Naive thymus-derived CD4-positive, alpha-beta T cell (primary cell): ENCODE measurements around the gene DYNC2I2. TPM values are rescaled to one million over a fixed set of nuclear protein-coding genes. Genes with fewer than 3 reads are reported as not detected.

Source experiments
- ATAC-seq: fragments of 150-1000 bp; cut with Tn5 transposase; 2 replicates; pipeline ENCODE4 v1.10.0; 2021; ENCODE audit warnings: mild to moderate bottlenecking, moderate library complexity
- CTCF ChIA-PET: fragments of 350-600 bp; sonication (Branson Sonifier 250); formaldehyde crosslinking; loops from one replicate; lab custom pipeline; 2021; ENCODE audit warnings: antibody characterized with exemption; lab: Charles Lee
- POLR2A ChIA-PET: fragments of 350-600 bp; sonication (Branson Sonifier 250); formaldehyde crosslinking; loops from one replicate; lab custom pipeline; 2021; ENCODE audit warnings: antibody characterized with exemption, inconsistent platforms; lab: Charles Lee
- DNase-seq, 9 donors: peaks; one replicate each; pipeline versions ENCODE4 v3.0.0 to v3.0.0-alpha.2; 2020 to 2022; ENCODE audit warnings: mixed read lengths in 1 of 9
- H3K27ac ChIP-seq: one replicate; pipeline ENCODE4 v1.7.0; 2013; ENCODE audit warnings: mild to moderate bottlenecking, low read depth, low read length, moderate library complexity
- H3K27me3 ChIP-seq, 2 donors: one replicate each; pipeline ENCODE4 v1.7.0; 2013; ENCODE audit warnings: low read length in 2 of 2, mild to moderate bottlenecking in 2 of 2, moderate library complexity in 2 of 2; ENCODE audit not compliant: control insufficient read depth in 2 of 2, insufficient read depth in 2 of 2
- H3K36me3 ChIP-seq, 3 experiments: 1 replicate in 2 of 3; 2 replicates in 1 of 3; pipeline ENCODE4 v1.7.0; 2013; ENCODE audit warnings: low read length in 3 of 3, mild to moderate bottlenecking in 3 of 3, moderate library complexity in 1 of 3; ENCODE audit not compliant: insufficient read depth in 3 of 3, control insufficient read depth in 2 of 3
- H3K4me1 ChIP-seq, 2 donors: one replicate each; pipeline ENCODE4 v1.7.0; 2013; ENCODE audit warnings: low read length in 2 of 2, mild to moderate bottlenecking in 2 of 2, moderate library complexity in 1 of 2; ENCODE audit not compliant: control insufficient read depth in 2 of 2, insufficient read depth in 2 of 2
- H3K4me3 ChIP-seq: 2 replicates; pipeline ENCODE4 v1.7.0; 2013; ENCODE audit warnings: mild to moderate bottlenecking, low read length
- H3K9me3 ChIP-seq, 3 experiments: 1 replicate in 2 of 3; 2 replicates in 1 of 3; pipeline ENCODE4 v1.7.0; 2013; ENCODE audit warnings: low read length in 3 of 3; ENCODE audit not compliant: control insufficient read depth in 2 of 3
- H3K27ac Mint-ChIP-seq, 9 donors: one replicate each; pipeline ENCODE4 v1.8.0; 2020 to 2022; ENCODE audit warnings: mixed read lengths in 9 of 9, mild to moderate bottlenecking in 8 of 9, moderate library complexity in 5 of 9, inconsistent platforms in 2 of 9
- H3K27me3 Mint-ChIP-seq, 5 donors: one replicate each; pipeline ENCODE4 v1.8.0; 2021 to 2022; ENCODE audit warnings: mixed read lengths in 5 of 5, mild to moderate bottlenecking in 1 of 5
- H3K36me3 Mint-ChIP-seq, 5 donors: one replicate each; pipeline ENCODE4 v1.8.0; 2020 to 2022; ENCODE audit warnings: mixed read lengths in 5 of 5, mild to moderate bottlenecking in 3 of 5, inconsistent platforms in 1 of 5
- H3K4me1 Mint-ChIP-seq, 7 donors: one replicate each; pipeline ENCODE4 v1.8.0; 2020 to 2022; ENCODE audit warnings: mixed read lengths in 7 of 7, mild to moderate bottlenecking in 3 of 7, inconsistent platforms in 1 of 7
- H3K4me3 Mint-ChIP-seq, 10 donors: one replicate each; pipeline ENCODE4 v1.8.0; 2020 to 2022; ENCODE audit warnings: mild to moderate bottlenecking in 10 of 10, mixed read lengths in 10 of 10, moderate library complexity in 6 of 10, inconsistent platforms in 2 of 10
- H3K9me3 Mint-ChIP-seq, 11 donors: one replicate each; pipeline ENCODE4 v1.8.0; 2020 to 2022; ENCODE audit warnings: mixed read lengths in 11 of 11, mild to moderate bottlenecking in 4 of 11, inconsistent platforms in 1 of 11, moderate library complexity in 1 of 11
- intact Hi-C, 2 donors: fragments of 100-400 bp; cut with micrococcal nuclease; formaldehyde crosslinking; loops; one replicate each; pipeline ENCODE4 v1.15.1; 2023
- polyA plus RNA-seq, 2 donors: library from polyadenylated mRNA; unstranded; fragments of 300-500 nt; fragmentation: Illumina TruSeq; gene quantifications; one replicate each; pipeline ENCODE4 v1.2.3, GENCODE V29; 2021
- total RNA-seq, 6 experiments: library from RNA in 5 of 6; stranded (reverse) in 5 of 6; gene quantifications; 1 replicate in 5 of 6; 2 replicates in 1 of 6; pipeline ENCODE4 v1.2.3 and lab custom pipeline; 2021 to 2026

DYNC2I2 gene
- total and polyA plus RNA-seq, 7 experiments from 2014 or later: 1.4 to 41.7 (median 3.7) TPM

GRCh38 chr9:128619127-128619526 lies 37.5 kb downstream of the DYNC2I2 start:
- Mint-ChIP-seq H3K9me3 (no peaks in the 10 kb centered on the region), H3K36me3 (peaks cover 0 to 53% (median 19%) of the 10 kb centered on the region in 5 donors), H3K4me3 (no peak overlapping the region), H3K4me1 (no peaks in the 10 kb centered on the region), H3K27ac (peak overlapping the region in 2 of 9 donors; percentile 44 to 76), H3K27me3 (no peaks in the 10 kb centered on the region)
- no peak for ATAC-seq
- Histone ChIP-seq H3K27ac (no peak overlapping the region), H3K36me3 (peaks cover 25 to 83% (median 47%) of the 10 kb centered on the region in 3 experiments), H3K4me3 (no peak overlapping the region), H3K4me1 (no peaks in the 10 kb centered on the region), H3K27me3 (no peaks in the 10 kb centered on the region), H3K9me3 (no peaks in the 10 kb centered on the region)
- DNase-seq: no peak
- ChIA-PET CTCF (no interaction called here), POLR2A (no interaction called here)
- intact Hi-C loops: no loop called here

DNA sequence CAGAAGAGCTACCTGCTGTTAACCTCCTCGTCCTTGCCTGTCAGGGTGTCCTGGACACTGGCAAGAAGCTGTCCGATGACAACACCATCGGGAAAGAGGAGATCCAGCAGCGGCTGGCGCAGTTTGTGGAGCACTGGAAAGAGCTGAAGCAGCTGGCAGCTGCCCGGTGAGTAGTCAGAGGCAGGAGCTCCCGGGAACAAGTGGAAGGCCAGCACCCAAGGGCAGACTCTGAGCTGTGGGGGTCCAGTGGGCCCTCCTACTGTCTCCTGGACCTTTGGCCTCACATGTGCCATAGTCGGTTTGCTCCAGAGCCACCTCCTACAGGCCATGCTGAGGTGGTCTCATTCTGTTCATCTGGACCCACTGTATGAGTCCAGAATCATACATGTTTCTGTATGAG lies 38.7 kb downstream of the DYNC2I2 start:
- Histone ChIP-seq H3K36me3 (peaks cover 30 to 92% (median 56%) of the 10 kb centered on the region in 3 experiments), H3K4me1 (no peaks in the 10 kb centered on the region), H3K9me3 (no peaks in the 10 kb centered on the region), H3K4me3 (no peak overlapping the region), H3K27me3 (no peaks in the 10 kb centered on the region), H3K27ac (no peak overlapping the region)
- H3K9me3 Mint-ChIP-seq: no peaks in the 10 kb centered on the region
- no peak for ATAC-seq
- ChIA-PET POLR2A (no interaction called here), CTCF (no interaction called here)
- peaks cover 0 to 61% (median 19%) of the 10 kb centered on the region in 5 donors for H3K36me3 Mint-ChIP-seq
- H3K27me3 Mint-ChIP-seq: no peaks in the 10 kb centered on the region
- H3K4me3 Mint-ChIP-seq: no peak overlapping the region
- H3K4me1 Mint-ChIP-seq: no peaks in the 10 kb centered on the region
- intact Hi-C loops: no loop called here
- no peak overlapping the region for H3K27ac Mint-ChIP-seq
- no peak for DNase-seq

DNA sequence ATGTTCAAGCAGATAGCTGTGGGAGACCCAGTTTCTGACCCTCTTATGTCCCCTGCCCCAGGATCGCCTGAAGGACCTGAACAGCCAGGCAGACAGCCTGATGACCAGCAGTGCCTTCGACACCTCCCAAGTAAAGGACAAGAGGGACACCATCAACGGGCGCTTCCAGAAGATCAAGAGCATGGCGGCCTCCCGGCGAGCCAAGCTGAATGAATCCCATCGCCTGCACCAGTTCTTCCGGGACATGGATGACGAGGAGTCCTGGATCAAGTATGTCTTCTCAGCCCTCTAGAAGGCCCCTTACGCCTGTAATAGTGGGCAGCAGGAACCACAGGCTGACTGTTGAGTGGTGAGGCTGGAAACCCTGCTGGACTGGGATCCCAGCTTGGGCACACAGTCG lies 41.1 kb downstream of the DYNC2I2 start:
- intact Hi-C loops: no loop called here
- POLR2A ChIA-PET: no interaction called here
- Histone ChIP-seq H3K27me3 (no peaks in the 10 kb centered on the region), H3K9me3 (no peaks in the 10 kb centered on the region), H3K4me3 (no peak overlapping the region), H3K27ac (no peak overlapping the region), H3K4me1 (no peaks in the 10 kb centered on the region), H3K36me3 (peaks cover 41 to 97% (median 80%) of the 10 kb centered on the region in 3 experiments)
- no peak for DNase-seq
- Mint-ChIP-seq H3K4me1 (no peaks in the 10 kb centered on the region), H3K36me3 (peaks cover 10 to 65% (median 22%) of the 10 kb centered on the region in 5 donors), H3K9me3 (no peaks in the 10 kb centered on the region), H3K4me3 (no peak overlapping the region), H3K27ac (no peak overlapping the region), H3K27me3 (no peaks in the 10 kb centered on the region)
- CTCF ChIA-PET: no interaction called here
- ATAC-seq: no peak

DNA sequence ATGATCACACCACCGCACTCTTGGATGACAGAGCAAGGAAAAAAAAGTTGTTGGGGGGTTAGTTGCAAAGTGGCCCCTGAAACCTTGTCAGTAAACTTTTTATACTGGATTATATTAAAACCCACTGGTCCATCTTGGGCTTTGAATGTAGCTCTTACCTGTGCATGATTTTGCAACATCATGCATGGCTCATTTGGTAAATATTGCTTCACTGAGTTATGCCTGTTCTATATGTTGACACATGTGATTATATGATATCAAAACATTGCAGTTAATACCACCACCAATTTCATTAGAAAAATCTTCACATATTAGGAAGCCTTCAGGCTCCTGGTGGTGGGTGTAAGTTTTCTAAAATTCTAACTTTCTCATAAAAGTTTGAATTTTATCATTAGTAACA lies 41.9 kb downstream of the DYNC2I2 start:
- Mint-ChIP-seq H3K27me3 (no peaks in the 10 kb centered on the region), H3K4me3 (no peak overlapping the region), H3K9me3 (no peaks in the 10 kb centered on the region), H3K27ac (no peak overlapping the region), H3K36me3 (peaks cover 14 to 67% (median 30%) of the 10 kb centered on the region in 5 donors), H3K4me1 (no peaks in the 10 kb centered on the region)
- peaks cover 48 to 98% (median 85%) of the 10 kb centered on the region in 3 experiments for H3K36me3 ChIP-seq
- no peaks in the 10 kb centered on the region for H3K4me1 ChIP-seq
- ATAC-seq (no peak), DNase-seq (no peak)
- intact Hi-C loops: no loop called here
- no peaks in the 10 kb centered on the region for H3K27me3 ChIP-seq
- no peaks in the 10 kb centered on the region for H3K9me3 ChIP-seq
- no peak overlapping the region for H3K4me3 ChIP-seq
- ChIA-PET POLR2A (interaction anchor here (0.7 kb wide), 1 partner anchor 10 kb away, joined by 3 read pairs; no protein-coding TSS in a partner anchor), CTCF (no interaction called here)
- no peak overlapping the region for H3K27ac ChIP-seq

DNA sequence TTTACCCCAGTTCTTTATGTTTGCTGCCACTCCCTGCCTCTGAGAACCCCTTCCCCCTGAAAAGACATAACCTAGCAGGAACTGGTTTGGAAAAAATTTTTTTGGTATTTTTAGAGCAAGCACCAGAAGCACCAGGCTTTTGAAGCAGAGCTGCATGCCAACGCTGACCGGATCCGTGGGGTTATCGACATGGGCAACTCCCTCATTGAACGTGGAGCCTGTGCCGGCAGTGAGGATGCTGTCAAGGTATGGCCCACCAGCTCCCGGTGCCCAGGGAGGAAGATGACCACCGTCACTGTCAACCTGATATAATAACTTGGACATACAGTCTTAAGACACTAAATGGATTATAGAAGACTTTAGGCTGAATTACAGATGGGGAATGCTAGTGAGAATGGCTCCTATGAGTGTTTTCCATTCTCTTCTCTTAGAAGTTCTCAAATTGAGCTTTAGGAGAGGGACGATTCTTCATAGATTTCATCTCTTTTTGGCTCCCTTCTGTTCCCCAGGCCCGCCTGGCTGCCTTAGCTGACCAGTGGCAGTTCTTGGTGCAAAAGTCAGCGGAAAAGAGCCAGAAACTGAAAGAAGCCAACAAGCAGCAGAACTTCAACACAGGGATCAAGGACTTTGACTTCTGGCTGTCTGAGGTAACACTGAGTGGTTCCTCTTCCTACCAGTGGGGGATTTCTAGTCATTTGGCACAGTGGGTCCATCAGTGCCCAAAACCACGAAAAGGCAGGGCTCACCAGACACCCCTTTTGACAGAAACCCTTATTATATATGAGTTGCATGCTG lies 44.9 kb downstream of the DYNC2I2 start:
- ChIA-PET POLR2A (no interaction called here), CTCF (no interaction called here)
- Histone ChIP-seq H3K36me3 (peaks cover 62 to 98% (median 91%) of the 10 kb centered on the region in 3 experiments), H3K27me3 (no peaks in the 10 kb centered on the region), H3K4me3 (no peak overlapping the region), H3K9me3 (no peaks in the 10 kb centered on the region), H3K27ac (no peak overlapping the region), H3K4me1 (no peaks in the 10 kb centered on the region)
- Mint-ChIP-seq H3K27me3 (no peaks in the 10 kb centered on the region), H3K9me3 (no peaks in the 10 kb centered on the region), H3K4me1 (no peaks in the 10 kb centered on the region), H3K4me3 (no peak overlapping the region), H3K36me3 (peaks cover 21 to 70% (median 41%) of the 10 kb centered on the region in 5 donors), H3K27ac (peak overlapping the region in 3 of 9 donors; percentile 21 to 62 (median 45))
- DNase-seq (no peak), ATAC-seq (no peak)
- intact Hi-C loops: no loop called here

DNA sequence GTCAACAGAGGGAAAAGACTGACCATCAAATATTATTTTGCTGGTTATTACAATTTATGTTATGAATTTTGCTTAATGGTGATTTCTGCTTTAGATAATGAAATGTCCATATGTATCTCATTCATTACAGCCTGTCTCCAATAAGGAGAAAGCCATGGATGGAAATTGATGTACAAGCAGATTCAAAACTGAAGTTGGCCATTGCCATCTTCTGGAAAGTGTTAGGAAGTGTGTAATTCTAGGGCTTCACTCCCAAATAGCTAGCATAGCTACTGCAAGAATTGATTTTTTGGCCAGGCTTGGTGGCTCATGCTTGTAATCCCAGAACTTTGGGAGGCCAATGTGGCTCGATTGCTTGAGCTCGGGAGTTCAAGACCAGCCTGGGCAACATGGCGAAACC lies 45.8 kb downstream of the DYNC2I2 start:
- Histone ChIP-seq H3K4me1 (no peaks in the 10 kb centered on the region), H3K9me3 (no peaks in the 10 kb centered on the region), H3K27ac (no peak overlapping the region), H3K36me3 (peaks cover 62 to 96% (median 85%) of the 10 kb centered on the region in 3 experiments), H3K4me3 (no peak overlapping the region), H3K27me3 (no peaks in the 10 kb centered on the region)
- Mint-ChIP-seq H3K4me1 (no peaks in the 10 kb centered on the region), H3K4me3 (no peak overlapping the region), H3K9me3 (no peaks in the 10 kb centered on the region), H3K27me3 (no peaks in the 10 kb centered on the region), H3K36me3 (peaks cover 21 to 69% (median 38%) of the 10 kb centered on the region in 5 donors), H3K27ac (peak overlapping the region in 1 of 9 donors; percentile 31)
- DNase-seq (no peak), ATAC-seq (no peak)
- ChIA-PET CTCF (no interaction called here), POLR2A (no interaction called here)
- intact Hi-C loops: no loop called here
